Retinal pigment epithelial cell (primary cell): ENCODE measurements around the gene KLRC4.
"Not testable (repeated sequence)": the region's sequence is repeated elsewhere in the genome, so short reads cannot be mapped to it uniquely, and the experiment has no call there.

Experiments used
- DNase-seq: peaks from one replicate; pipeline ENCODE4 v3.0.0-alpha.2; 2010; ENCODE audit warnings: low read depth
- H3K4me3 ChIP-seq: 2 replicates; pipeline ENCODE4 v1.5.1; 2011; ENCODE audit warnings: mild to moderate bottlenecking, low read length, control low read depth, moderate library complexity
- CTCF ChIP-seq: conservative IDR thresholded peaks from 2 replicates; pipeline ENCODE4 v1.5.1; 2011; ENCODE audit warnings: low read depth, low read length, control low read depth, inconsistent platforms

Gene KLRC4

GRCh38 chr12:10374624-10375018 lies 34.9 kb downstream of the KLRC4 start:
- DNase-seq = no peak
- TF ChIP-seq CTCF = no peak
- H3K4me3 ChIP-seq = no peak overlapping the region

- DNase-seq = no peak
- H3K4me3 ChIP-seq = no peak overlapping the region
- no peak for TF ChIP-seq CTCF
Observed at GRCh38 chr12:10372559-10372958, 37.0 kb downstream of the KLRC4 start.

- DNase-seq, H3K4me3 ChIP-seq: not testable (repeated sequence)
Observed at GRCh38 chr12:10371893-10372535, 37.5 kb downstream of the KLRC4 start.

- no peak for TF ChIP-seq CTCF
- no peak for DNase-seq
- H3K4me3 ChIP-seq = no peak overlapping the region
Observed at GRCh38 chr12:10369557-10370415, 39.8 kb downstream of the KLRC4 start.

GRCh38 chr12:10368206-10369171 lies 41.1 kb downstream of the KLRC4 start:
- DNase-seq = no peak
- TF ChIP-seq CTCF = no peak
- H3K4me3 ChIP-seq = no peak overlapping the region

DNA sequence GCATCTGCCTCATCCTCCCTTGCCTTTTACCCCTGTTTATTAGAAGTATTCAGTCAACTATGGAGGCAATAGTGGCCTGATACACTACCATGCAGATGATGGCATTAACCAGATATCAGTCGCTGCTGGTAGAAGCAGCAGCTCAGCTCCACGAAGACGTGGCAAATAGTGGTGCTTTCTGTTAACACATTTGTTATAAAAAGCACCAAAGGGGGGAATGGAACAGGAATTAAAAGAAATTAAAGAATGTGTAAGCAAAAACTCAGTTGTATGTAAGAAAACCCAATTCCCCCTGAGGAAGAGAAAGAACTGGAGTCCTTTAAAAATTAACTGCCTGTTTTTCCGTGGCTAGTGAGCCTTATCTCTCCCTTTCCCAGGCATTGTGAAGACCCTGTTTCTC lies 41.8 kb downstream of the KLRC4 start:
- not testable (repeated sequence) for H3K4me3 ChIP-seq, DNase-seq

- no peak overlapping the region for H3K4me3 ChIP-seq
- DNase-seq = no peak
- TF ChIP-seq CTCF = no peak
Observed at GRCh38 chr12:10366875-10367274, 42.7 kb downstream of the KLRC4 start.
